HG03060 (cell line): ENCODE results near the gene ANKRD34A.

Experiments
- ATAC-seq: cut with Tn5 transposase; IDR thresholded peaks from one replicate; pipeline ENCODE4 v1.9.1; 2021; ENCODE audit warnings: low read depth, moderate number of reproducible peaks; ENCODE audit not compliant: unreplicated experiment

The ANKRD34A gene

DNA sequence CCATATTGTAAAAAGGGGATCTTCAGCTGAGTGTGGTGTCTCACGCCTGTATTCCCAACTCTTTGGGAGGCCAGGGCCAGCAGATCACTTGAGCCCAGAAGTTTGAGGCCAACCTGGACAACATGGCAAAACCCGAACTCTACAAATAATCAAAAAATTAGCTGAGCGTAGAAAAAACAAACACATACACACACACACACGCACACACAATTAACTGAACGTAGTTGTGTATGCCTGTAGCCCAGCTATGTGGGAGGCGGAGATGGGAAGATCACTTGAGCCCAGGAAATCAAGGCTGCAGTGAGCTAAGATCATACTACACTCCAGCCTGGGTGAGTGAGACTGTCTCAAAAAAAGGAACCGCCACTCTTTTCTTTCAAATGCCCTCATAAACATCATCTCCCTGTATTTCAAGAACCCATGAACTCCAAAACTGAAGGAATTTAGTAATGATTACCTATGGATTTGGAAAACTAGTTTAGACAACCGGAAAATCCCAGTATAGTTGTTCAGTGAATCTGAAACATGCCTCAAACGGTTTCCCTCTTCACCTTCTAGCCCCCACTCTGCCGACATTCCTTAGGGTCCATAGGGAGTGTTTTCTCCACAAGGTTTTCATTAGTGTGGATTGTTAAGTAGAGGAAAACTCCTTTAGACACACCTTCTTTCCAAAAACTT is 27.5 kb upstream of the ANKRD34A start:
- ATAC-seq: no peak

DNA sequence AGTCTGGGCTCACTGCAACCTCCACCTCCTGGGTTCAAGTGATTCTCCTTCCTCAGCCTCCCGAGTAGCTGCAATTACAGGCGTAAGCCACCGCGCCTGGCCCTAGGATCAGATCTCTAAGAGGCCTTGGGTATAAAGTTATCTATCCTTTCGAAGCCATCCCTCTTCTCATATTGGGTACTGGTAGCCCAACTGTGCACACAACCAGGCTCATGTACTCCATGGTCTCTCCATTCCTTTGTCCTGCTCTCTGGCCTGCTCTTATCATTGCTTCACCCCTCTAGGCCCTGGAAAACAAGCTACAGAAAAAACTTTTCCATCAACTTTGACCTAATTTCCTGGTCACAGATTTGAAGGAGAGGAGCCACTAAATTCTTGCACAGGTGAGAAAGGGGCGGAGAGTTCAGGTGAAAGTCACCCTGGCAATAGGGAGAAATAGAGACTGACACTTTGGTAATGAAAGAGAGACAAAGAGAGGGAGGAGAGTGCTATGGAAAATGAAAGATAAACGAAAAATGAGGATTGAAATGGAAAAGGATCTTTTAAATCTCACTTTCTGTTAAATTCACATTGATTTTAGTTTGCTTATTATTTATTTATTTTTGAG is 26.0 kb upstream of the ANKRD34A start:
- no peak for ATAC-seq

DNA sequence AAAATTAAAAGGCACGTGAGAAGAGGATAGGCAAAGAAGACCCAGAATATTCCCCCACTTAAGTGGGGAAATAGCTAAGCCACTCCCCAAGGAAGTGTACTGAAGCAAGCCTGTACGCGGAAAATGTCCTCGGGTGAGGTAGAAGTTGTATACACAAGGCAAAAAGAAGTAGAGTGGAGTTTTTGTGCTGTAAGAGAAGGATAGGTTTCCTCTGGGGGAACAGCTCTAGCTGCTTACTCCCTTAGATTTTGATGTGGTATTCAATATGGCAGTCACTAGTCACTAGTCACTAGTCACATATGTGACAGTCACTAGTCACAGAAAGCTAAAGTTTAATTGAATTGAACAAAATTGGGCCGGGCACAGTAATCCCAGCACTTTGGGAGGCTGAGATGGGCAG is 24.4 kb upstream of the ANKRD34A start:
- no peak for ATAC-seq

DNA sequence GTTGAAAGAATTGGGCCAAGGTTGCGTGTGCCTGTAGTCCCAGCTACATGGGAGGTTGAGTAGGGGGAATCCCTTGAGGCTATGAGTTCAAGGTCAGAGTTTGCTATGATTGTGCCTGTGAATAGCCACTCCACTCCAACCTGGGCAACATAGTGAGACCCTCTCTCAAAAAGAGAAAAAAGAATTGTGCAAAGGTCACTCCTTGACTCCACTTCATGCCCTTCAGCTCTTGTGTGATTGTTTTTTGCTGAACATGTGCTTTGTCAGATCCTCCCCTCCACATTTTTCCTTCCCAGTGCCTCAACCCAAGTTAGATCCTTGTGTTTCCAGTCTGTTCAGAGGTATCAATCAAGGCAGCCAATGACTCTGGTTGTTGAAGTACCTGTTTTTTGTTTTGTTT is 23.6 kb upstream of the ANKRD34A start:
- ATAC-seq: no peak

DNA sequence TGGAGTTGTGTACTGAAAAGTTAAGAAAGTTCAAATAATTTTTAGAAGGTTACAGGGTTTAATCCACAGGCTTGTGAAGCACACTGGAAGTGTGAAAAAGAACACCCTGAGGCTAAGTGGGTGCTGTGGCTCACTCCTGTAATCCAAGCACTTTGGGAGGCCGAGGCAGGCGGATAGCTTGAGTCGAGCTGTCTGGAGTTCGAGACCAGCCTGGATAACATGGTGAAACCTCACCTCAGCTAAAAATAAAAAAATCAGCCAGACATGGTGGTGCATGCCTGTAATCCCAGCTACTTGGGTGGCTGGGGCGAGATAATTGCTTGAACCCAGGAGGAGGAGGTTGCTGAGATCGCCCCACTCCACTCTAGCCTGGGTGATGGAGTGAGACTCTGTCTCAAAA is 22.2 kb upstream of the ANKRD34A start:
- ATAC-seq: no peak

DNA sequence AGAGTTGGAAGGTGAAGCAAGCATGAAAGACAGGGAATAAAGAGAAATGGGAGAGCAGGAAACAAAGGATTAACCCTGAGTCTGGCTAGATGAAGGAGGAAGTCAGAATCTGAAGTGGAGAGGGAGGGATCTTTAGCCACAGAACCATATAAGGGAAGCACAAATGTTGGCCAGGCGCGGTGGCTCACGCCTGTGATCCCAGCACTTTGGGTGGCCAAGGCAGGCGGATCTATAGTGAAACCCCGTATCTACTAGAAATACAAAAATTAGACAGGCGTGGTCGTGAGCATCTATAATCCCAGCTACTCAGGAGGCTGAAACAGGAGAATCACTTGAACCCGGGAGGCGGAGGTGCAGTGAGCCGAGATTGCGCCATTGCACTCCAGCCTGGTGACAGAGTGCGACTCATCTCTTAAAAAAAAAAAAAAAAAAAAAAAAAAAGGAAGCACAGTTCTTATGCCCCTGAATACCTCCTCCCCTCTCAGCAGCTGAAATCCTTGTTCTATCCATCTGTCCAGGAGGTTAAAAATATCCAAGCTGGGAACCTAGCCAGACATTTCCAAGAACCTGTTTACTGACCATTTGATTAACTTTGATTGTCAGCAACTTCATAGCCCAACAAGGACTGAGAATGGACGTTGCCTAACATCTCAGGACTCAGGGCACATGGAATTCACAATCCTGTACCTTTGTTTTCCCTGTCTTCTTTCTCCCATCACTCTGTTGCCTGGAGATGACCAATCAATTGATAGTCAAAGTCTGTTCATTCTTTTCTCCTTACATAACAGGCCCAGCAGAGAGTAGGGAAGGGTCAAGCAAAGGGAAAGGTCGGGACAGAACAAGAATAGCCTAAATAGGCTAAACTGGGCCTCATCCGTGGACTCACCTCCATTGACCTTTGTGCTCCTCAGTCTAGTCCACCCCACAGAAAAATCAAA is 21.4 kb upstream of the ANKRD34A start:
- ATAC-seq: no peak

DNA sequence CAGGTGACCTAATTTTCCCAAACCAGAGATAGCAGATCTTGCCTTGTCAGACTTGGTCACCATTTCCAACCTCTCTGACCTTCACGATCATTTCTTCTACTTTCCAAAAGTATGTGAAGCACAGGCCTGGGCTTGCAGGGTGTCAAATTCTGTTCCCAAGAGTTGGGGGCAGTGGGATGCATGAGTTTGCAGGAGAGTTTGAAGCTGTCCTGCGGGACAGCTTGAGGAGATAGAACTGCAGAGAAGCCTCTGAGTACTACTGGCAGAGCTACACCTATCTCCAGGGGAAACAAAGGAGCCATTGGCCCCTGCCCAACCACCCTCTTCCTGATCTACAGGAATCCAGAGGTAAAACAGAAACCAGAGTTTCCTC is 20.7 kb upstream of the ANKRD34A start:
- no peak for ATAC-seq

DNA sequence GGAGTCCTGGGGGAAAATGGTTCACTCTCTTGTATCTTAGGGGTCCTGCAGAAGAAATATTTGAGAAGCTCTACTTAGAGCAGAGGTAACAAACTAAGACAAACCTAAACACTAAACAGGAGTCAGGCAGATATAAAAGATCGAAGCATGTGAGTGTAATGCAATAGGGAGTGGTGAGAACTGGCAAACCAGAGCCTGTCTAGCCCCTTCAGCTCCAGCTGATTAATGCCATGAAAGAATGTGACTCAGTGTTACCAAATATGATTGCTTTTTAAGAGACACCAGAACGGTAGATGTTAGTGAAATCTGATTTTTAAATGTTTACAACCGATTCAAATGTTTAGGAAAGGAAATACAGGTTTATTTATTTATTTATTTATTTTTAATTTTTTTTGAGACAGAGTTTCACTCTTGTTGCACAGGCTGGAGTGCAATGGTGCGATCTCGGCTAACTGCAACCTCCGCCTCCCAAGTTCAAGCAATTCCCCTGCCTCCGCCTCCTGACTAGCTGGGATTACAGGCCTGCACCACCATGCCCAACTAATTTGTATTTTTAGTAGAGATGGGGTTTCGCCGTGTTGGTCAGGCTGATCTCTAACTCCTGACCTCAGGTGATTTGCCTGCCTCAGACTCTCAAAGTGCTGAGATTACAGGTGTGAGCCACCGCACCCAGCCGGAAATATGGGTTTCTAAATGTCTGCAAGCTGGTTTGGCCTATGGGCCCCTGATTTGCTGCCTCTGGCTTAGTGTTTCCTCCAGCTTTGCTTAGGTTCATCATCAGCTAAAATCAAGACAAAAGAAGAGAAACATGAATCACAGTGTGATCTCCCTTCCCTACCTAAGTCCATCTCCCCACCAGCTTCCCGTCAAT is 19.8 kb upstream of the ANKRD34A start:
- no peak for ATAC-seq

DNA sequence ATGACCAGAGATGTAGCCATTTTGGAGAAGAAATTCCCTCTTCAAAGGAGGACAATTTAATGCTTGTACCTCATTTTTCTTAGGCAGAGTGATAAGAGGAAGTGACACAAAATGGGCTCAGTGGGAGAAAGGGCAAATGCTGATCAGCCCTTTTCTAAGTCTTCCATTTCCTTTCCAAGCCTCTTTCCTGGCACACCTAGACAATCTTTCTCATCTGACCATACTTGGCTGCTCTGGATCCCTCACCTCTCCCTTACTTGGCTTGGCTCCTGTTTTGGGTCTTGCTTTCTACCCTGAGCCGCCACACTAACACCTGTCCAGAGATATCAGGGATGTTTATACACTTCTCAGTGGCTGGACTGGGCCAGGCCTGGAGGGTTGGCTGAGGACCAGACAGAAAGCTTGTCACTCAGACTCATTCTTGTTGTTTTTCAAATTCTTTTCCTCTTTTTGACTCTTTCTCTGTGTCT is 18.9 kb upstream of the ANKRD34A start:
- no peak for ATAC-seq

DNA sequence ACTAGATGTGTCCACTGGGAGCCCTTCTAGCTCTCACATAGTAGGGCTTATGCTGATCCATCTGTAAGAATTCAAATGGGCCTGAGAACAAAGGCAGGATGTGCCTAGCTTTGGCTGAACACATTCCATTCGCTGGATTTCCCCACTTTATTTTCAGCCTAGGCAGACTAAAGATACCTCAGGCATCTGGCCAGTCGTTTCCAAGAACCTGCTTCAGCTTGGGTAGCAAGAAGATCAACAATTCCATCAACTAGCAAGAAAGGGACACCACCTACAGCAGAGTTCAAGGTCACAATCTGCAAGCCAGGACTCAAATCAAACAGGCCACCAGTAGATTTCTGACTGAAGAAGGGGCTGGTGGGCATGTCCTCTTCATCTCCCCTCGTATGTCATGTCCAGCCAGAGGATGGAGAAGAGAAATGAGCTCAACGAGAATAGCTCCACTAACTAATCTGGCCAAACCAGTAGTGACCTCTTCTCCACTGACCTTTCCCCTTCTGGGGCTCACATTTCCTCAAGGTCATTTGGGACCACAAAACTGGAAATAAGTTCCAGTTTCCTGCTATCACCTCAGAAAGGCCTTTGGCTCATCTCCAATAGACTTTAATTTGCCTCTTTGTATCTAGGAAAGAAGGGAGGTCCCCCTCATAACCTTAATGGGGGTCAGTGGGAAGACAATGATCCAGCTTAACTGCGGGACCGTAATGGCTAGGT is 17.8 kb upstream of the ANKRD34A start:
- no peak for ATAC-seq

DNA sequence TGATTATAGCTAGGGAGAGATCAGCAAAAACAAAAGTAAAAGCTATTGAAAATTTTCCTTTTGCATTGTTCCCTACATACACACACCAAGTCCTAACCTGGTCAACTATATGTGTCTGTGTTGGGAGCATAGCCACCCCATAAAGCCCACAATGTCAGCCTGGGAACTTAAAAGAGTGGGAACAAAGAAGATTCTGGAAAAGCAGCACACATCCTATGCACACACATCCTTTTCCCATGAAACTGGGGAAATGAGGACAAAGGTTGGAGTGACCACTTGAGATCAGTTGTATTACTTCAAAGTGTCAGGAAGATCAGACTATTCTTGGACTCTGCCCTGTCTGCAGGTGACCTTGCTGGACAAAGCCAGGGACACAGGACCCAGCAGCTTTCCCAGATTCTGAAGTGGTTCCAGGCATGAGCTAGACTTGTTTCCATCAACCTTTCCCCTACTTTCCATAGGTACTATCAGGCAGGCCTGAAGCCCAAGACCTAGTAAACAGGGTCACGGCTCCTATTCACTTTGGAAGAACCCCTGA is 16.2 kb upstream of the ANKRD34A start:
- ATAC-seq: no peak

DNA sequence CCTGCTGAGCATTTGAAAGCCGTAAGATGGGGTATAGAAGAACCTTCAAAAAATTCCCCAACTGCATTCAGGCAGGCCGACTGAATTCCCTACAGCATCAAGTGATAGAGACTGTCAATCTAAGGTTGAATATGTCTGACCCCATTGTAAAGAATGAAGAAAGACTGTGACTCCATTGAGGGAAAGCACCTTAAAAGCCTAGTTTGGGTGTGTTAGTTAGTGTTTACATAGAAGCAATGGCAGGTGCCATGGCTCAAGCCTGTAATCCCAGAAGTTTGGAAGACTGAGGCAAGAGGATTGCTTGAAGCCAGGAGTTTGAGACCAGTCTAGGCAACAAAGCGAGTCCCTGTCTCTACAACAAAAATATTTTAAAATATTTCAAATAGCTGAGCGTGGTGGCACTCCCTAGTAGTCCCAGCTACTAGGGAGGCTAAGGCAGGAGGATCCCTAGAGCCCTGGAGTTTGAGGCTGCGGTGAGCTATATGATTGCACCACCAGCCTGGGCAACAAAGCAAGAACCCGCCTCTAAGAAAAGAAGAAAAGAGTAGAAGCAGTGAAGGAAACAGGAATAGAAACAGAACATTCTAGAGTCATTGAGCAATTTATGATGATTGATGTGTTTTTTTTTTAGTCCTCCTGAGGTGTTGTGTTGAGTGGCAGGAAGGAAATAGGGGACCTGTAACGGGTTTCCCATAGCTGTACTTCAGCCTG is 15.5 kb upstream of the ANKRD34A start:
- ATAC-seq: no peak

DNA sequence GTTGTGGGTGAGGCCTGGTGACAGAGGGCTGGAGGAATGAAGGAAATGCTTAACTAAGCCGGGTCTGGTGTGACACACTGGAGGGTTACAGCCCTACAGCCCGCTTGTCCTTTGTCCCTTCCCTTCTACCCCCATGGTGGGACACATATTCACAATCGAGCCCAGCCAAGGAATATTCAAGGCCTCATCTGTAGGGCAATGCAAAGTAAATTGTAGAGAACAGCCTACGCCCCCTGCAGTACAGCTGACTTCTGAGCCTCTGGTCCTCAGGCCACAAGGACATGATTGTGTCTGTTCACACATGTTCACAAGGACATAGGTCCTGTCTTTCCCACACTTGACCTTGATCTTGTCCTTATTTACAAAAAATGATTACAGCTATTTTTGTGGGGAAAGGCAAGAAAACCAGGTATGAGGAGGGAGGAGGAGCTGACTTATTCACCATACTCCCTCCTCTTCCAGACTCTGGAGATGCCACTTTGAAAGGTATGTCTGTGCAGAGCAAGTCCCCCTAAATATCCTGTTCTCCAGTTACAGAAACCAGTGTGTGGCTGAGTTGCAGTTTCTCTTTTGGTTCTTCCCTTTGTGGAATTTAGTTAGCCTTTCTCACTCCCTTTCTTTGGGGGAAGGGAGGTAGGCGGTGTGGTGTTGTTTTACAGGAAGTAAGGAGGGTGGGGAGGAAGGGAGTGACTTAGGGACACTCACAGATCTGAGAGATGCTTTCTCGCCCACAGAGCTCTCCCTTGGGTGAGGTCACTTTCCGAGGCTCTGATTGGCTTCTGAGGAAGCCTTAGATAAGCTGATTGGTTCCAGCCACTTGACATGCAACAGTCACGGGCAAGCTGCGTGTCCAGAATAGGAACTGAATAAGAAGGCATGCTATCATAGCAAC is 14.7 kb upstream of the ANKRD34A start:
- peak; percentile 80 for ATAC-seq

DNA sequence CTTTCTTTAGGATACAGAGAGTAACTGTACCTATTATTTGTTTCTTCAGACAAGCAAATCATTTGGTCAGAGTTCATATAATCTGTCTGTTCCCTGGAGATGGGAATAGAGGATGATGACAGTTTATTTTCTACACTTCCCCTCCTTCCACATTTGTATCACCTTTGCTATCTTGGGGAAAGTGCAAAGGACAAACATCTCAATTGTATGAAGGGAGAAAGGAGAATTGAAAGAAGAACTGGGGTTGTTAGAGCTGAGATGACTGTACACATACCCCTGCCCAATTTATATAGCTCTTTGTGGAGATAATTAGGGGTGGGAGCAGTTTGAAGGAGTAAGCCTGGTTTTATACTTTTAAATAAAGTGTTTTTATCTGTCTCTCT is 14.1 kb upstream of the ANKRD34A start:
- no peak for ATAC-seq

DNA sequence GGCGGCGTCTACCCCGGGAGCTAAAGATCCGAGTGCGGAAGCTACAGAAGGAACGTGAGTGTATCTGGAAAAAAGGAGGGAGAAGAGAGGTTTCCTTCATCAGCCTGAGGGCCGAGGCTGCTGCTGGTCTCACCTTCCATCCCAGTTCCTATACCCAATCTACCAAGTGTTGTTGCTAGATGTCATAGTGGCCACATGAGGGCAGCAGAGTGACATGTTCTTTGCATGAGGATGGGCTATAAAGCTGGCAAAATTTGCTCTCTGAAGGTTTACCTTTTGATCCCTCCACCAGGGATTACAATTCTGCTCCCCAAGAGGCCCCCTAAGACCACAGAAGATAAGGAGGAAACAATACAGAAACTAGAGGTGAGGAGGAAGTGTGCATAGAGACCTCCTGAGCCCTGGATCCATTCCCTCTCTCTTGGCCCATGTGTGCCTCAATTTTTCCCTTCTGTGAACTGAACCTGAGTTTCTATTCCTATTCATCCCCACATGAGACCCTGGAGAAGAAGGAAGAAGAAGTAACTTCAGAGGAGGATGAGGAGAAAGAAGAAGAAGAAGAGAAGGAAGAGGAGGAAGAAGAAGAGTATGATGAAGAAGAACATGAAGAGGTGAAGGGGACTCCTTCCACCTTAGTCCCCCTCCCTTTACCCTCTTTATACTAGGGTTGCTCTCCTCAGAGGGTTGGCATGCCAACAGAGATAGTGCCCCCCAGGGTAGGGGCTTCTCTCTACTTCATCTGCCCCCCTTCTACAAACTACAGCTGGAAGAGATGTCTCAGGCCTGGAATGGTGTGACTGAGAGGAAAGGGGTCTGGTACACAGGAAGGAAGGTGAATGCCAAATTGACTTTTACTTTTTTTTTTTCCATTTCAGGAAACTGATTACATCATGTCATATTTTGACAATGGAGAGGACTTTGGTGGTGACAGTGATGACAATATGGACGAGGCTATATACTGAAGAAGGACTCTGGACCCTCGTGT is 13.4 kb upstream of the ANKRD34A start:
- ATAC-seq: no peak

DNA sequence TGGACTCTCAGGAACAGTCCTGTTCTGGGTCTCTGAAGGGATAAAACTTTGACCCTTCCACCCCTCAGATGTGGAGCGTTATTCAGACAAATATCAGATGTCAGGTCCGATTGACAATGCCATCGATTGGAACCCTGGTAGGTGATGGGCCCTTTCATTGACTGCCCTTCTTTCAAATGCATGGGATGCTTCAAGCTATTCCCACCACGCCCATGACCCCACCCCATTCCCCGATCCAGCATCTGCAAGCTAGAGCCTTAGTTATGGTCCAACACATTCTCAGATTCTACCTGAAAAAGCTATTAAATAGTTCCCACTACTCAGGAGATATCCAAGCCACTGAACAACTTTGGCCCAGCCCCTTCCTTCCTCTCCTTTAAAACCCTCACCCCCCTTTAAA is 12.6 kb upstream of the ANKRD34A start:
- ATAC-seq: no peak

DNA sequence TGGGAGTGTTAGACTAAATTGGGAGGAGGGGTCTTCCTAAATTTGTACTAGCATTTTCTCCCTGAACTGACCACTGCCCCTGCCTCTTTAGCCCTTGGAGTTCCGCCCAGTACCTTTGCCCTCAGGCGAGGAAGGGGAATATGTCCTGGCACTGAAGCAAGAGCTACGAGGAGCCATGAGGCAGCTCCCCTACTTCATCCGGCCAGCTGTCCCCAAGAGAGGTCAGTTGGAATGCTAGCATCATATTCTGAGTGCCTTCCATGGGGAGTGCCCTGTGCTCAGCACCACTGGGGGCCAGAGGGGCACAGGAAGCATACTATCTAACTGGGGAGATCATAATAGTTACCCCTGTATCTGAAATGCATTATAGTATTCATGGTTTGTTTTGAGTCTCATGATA is 10.8 kb upstream of the ANKRD34A start:
- no peak for ATAC-seq
